ENCODE data around the gene RARA.

Gene RARA

GRCh38 chr17:40348562-40349476, 39.8 kb downstream of the RARA start:
- DNase-seq (ENCODE audit: low read depth), result no peak
- TF ChIP-seq, protein P1, sequence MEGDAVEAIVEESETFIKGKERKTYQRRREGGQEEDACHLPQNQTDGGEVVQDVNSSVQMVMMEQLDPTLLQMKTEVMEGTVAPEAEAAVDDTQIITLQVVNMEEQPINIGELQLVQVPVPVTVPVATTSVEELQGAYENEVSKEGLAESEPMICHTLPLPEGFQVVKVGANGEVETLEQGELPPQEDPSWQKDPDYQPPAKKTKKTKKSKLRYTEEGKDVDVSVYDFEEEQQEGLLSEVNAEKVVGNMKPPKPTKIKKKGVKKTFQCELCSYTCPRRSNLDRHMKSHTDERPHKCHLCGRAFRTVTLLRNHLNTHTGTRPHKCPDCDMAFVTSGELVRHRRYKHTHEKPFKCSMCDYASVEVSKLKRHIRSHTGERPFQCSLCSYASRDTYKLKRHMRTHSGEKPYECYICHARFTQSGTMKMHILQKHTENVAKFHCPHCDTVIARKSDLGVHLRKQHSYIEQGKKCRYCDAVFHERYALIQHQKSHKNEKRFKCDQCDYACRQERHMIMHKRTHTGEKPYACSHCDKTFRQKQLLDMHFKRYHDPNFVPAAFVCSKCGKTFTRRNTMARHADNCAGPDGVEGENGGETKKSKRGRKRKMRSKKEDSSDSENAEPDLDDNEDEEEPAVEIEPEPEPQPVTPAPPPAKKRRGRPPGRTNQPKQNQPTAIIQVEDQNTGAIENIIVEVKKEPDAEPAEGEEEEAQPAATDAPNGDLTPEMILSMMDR (conservative IDR thresholded peaks at IDR 0.05; ENCODE audit: low read depth, low read length), result no peak
- H3K4me3 ChIP-seq (ENCODE audit: low read length), result no peak overlapping the region

GRCh38 chr17:40349477-40349894, 40.5 kb downstream of the RARA start:
- DNase-seq (ENCODE audit: low read depth), result no peak
- TF ChIP-seq, protein P1 (conservative IDR thresholded peaks at IDR 0.05; ENCODE audit: low read depth, low read length), result no peak
- H3K4me3 ChIP-seq (ENCODE audit: low read length), result no peak overlapping the region

DNA sequence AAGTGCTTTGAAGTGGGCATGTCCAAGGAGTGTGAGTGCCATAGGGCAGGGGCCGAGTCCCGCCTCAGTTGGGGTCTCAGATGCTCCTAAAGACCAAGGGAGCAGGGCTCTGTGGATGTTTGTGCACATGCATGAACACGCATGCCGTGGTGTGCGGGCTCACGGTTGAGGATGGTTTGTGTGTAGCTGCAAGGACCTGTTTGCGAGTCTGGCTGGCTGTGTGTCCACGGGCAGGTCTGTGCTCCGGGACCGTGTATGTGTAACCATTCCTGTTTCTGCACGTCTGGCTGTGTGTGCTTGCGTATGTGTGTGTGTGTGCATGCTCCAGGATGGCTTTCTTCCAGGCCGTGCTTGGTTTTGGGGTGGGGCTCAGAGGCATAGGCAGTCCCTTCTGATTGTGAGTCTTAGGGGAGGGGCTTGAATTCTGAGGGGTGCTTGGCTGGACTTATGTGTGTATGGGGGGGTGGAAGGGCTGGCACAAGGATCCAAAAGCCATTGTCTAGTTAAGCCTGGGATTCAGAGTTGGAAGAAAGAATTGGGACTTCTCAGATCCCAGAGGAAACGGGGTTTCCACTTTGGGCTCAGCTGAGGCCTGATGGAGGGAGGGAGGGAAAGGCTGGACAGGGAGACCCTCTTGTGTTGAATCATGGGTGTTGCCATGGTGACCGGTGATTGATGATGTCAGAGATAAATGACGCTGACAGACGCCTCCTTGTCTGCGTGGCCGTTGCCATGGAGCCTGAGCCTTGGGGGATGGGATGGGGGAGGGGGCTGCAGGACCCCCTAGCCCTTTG, 41.1 kb downstream of the RARA start:
- TF ChIP-seq, protein P1 (conservative IDR thresholded peaks at IDR 0.05; ENCODE audit: low read depth, low read length), result no peak

DNA sequence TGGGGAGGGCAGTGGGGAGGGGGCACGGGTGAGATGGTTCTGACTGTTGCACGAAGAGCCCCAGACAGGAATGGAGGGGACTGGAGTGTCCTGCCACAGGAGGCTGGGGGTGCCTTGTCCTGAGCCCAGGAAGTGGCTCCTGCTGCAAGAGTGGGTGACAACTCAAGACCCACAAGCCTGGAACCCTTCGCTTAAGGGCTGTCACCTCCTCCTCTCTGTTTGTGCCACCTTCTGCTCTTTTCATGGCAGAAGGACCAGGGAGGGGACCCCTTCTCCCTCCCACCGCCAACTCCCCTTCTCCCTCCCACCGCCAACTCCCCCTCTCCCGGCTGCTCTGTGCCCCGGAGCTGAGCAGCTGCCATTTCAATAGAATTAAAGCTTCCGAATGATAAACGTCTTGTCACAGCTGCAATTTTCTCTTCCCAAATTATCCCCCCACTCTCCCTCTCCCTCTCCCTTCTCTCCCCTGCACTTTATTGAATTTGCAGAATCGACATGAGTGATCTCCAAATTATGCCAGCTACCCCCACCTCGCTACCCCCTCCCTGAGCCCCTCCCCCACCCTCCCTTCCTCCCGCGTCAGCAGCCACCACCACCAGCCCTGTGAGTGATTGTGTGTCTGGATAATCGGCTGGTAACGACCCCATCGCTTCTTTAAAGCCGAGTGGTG, 41.8 kb downstream of the RARA start:
- DNase-seq (ENCODE audit: low read depth), result no peak
- no peak overlapping the region for H3K4me3 ChIP-seq (ENCODE audit: low read length)

More for the DNA sequence above, 41.1 kb downstream of the RARA start:
- DNase-seq (ENCODE audit: low read depth), result no peak
- no peak overlapping the region for H3K4me3 ChIP-seq (ENCODE audit: low read length)

GRCh38 chr17:40351359-40352236, 42.6 kb downstream of the RARA start:
- DNase-seq (ENCODE audit: low read depth), result no peak
- H3K4me3 ChIP-seq (ENCODE audit: low read length), result no peak overlapping the region
- TF ChIP-seq, protein P1 (conservative IDR thresholded peaks at IDR 0.05; ENCODE audit: low read depth, low read length), result no peak

More for the DNA sequence above, 41.8 kb downstream of the RARA start:
- TF ChIP-seq, protein P1 (conservative IDR thresholded peaks at IDR 0.05; ENCODE audit: low read depth, low read length), result no peak

GRCh38 chr17:40352237-40352778, 43.3 kb downstream of the RARA start:
- no peak for DNase-seq (ENCODE audit: low read depth)
- H3K4me3 ChIP-seq (ENCODE audit: low read length), result no peak overlapping the region
- TF ChIP-seq, protein P1 (conservative IDR thresholded peaks at IDR 0.05; ENCODE audit: low read depth, low read length), result no peak
